Right ventricle myocardium inferior (tissue), 1 donor: ENCODE measurements around the gene GPN2. TPM values are rescaled to one million over a fixed set of nuclear protein-coding genes. Genes with fewer than 3 reads are reported as not detected.
A peak's percentile ranks its signal among the peaks of the same experiment; 100 is the strongest.

Experiments used
- ATAC-seq: fragments of 200-7000 bp; cut with Tn5 transposase; one replicate; pipeline ENCODE4 v1.9.1; 2020; ENCODE audit warnings: mild to moderate bottlenecking, moderate library complexity
- DNase-seq: peaks from one replicate; pipeline ENCODE4 v3.0.0; 2021; ENCODE audit errors: missing footprints
- intact Hi-C: fragments of 100-400 bp; cut with DNase I; formaldehyde crosslinking; loops from one replicate; pipeline ENCODE4 v1.11.0; 2022
- long read RNA-seq: library from polyadenylated mRNA; unstranded; transcript quantifications from one replicate; pipeline ENCODE4 v2.0.0, GENCODE V29; 2021
- total RNA-seq: library from RNA; stranded (reverse); fragmentation: NEBNext Ultra II Directional; extraction: Animal tissue kit (Norgen Biotek cat#: 25700); gene quantifications from one replicate; pipeline ENCODE4 v1.2.1, GENCODE V29; 2021
- donor health status: DM: no; HTN: yes; CAD: no; lungs with severe emphysema.

The GPN2 gene
- 14.9 TPM for total RNA-seq
- long read RNA-seq, full-length matches to known transcripts, result 9 of 11 reads
- long read RNA-seq, partial matches to known transcripts, result 0 of 11 reads
- long read RNA-seq, other reads (novel, unspliced or antisense), result 2 of 11 reads

GRCh38 chr1:26889551-26890466, at the start of gene GPN2:
Gene GPN2 (minus strand): TSS chr1:26890283. CDS start chr1:26890096, 187 bp downstream.
- intact Hi-C loops, result no loop called here
- ATAC-seq (peak; percentile 94), DNase-seq (peak; percentile 91)

- intact Hi-C loops, result no loop called here
- no peak for ATAC-seq
- no peak for DNase-seq
Measured at GRCh38 chr1:26938659-26939025, 48.6 kb upstream of the GPN2 start.

GRCh38 chr1:26938004-26938658, 48.0 kb upstream of the GPN2 start:
- no peak for DNase-seq
- intact Hi-C loops, result no loop called here
- peak; percentile 84 for ATAC-seq

GRCh38 chr1:26936823-26937222, 46.7 kb upstream of the GPN2 start:
- intact Hi-C loops, result no loop called here
- no peak for ATAC-seq

GRCh38 chr1:26932531-26932930, 42.4 kb upstream of the GPN2 start:
- no peak for ATAC-seq
- DNase-seq, result no peak
- intact Hi-C loops, result no loop called here

More at GRCh38 chr1:26936823-26937222, 46.7 kb upstream of the GPN2 start:
- DNase-seq, result no peak

- no peak for ATAC-seq
- DNase-seq, result no peak
- intact Hi-C loops, result no loop called here
Measured at GRCh38 chr1:26923711-26924110, 33.6 kb upstream of the GPN2 start.

GRCh38 chr1:26922901-26923300, 32.8 kb upstream of the GPN2 start:
- DNase-seq, result no peak
- ATAC-seq, result no peak
- intact Hi-C loops, result no loop called here

GRCh38 chr1:26922431-26922729, 32.3 kb upstream of the GPN2 start:
- DNase-seq (no peak), ATAC-seq (no peak)
- intact Hi-C loops, result no loop called here

GRCh38 chr1:26921540-26922430, 31.7 kb upstream of the GPN2 start, which contains the start of gene NUDC:
Gene NUDC (plus strand): TSS chr1:26921743. CDS start chr1:26921849, 106 bp downstream.
- intact Hi-C loops, result no loop called here
- peak; percentile 99 for DNase-seq
- ATAC-seq, result peak; percentile 99

- DNase-seq (no peak), ATAC-seq (peak; percentile 38)
- intact Hi-C loops, result no loop called here
Measured at GRCh38 chr1:26921126-26921539, 31.1 kb upstream of the GPN2 start.

GRCh38 chr1:26915204-26915842, 25.2 kb upstream of the GPN2 start:
- DNase-seq (peak; percentile 74), ATAC-seq (peak; percentile 67)
- intact Hi-C loops, result no loop called here

- DNase-seq (peak; percentile 70), ATAC-seq (peak; percentile 88)
- intact Hi-C loops, result no loop called here
Measured at GRCh38 chr1:26913754-26914619, 23.9 kb upstream of the GPN2 start, which contains the start of gene NR0B2. Gene NR0B2 (minus strand): TSS chr1:26913975. CDS start chr1:26913940, 35 bp downstream.

GRCh38 chr1:26913389-26913753, 23.3 kb upstream of the GPN2 start:
- ATAC-seq, result peak; percentile 3
- intact Hi-C loops, result no loop called here

GRCh38 chr1:26912147-26912490, 22.0 kb upstream of the GPN2 start:
- ATAC-seq (no peak), DNase-seq (no peak)
- intact Hi-C loops, result no loop called here

More at GRCh38 chr1:26913389-26913753, 23.3 kb upstream of the GPN2 start:
- no peak for DNase-seq

GRCh38 chr1:26911399-26912146, 21.5 kb upstream of the GPN2 start:
- DNase-seq (no peak), ATAC-seq (no peak)
- intact Hi-C loops, result no loop called here

GRCh38 chr1:26910343-26911160, 20.5 kb upstream of the GPN2 start:
- ATAC-seq, result no peak

More at GRCh38 chr1:26910343-26911160, 20.5 kb upstream of the GPN2 start:
- DNase-seq, result no peak
- intact Hi-C loops, result no loop called here
